ENCODE results near the gene CEP170.

Gene CEP170

GRCh38 chr1:243234978-243235647 is 20.0 kb downstream of the CEP170 start:
- TF ChIP-seq EGR1 (IDR thresholded peaks at IDR 0.05) (no peak), MAX (IDR thresholded peaks at IDR 0.05) (no peak), RAD21 (IDR thresholded peaks at IDR 0.05; ENCODE audit: low read depth) (no peak), REST (IDR thresholded peaks at IDR 0.05; ENCODE audit: low read depth) (no peak), ZBTB7A (IDR thresholded peaks at IDR 0.05; ENCODE audit: low read depth) (no peak)

GRCh38 chr1:243233908-243234307 is 21.2 kb downstream of the CEP170 start:
- TF ChIP-seq CEBPB (IDR thresholded peaks at IDR 0.05) = no peak
- no peak for TF ChIP-seq MAX (IDR thresholded peaks at IDR 0.05)
- TF ChIP-seq TCF12 (IDR thresholded peaks at IDR 0.05; ENCODE audit: low read depth) = no peak
- TF ChIP-seq EGR1 (IDR thresholded peaks at IDR 0.05) = no peak
- no peak for TF ChIP-seq YY1 (IDR thresholded peaks at IDR 0.05; ENCODE audit: low read depth)

- TF ChIP-seq EGR1 (IDR thresholded peaks at IDR 0.05) = no peak
- no peak for TF ChIP-seq REST (IDR thresholded peaks at IDR 0.05; ENCODE audit: low read depth)
- TF ChIP-seq MAX (IDR thresholded peaks at IDR 0.05) = no peak
- TF ChIP-seq EP300 (IDR thresholded peaks at IDR 0.05; ENCODE audit: borderline replicate concordance) = no peak
- TF ChIP-seq RAD21 (IDR thresholded peaks at IDR 0.05; ENCODE audit: low read depth) = no peak
- no peak for TF ChIP-seq YY1 (IDR thresholded peaks at IDR 0.05; ENCODE audit: low read depth)
- no peak for TF ChIP-seq TEAD4 (IDR thresholded peaks at IDR 0.05)
- TF ChIP-seq ZBTB7A (IDR thresholded peaks at IDR 0.05; ENCODE audit: low read depth) = no peak
- TF ChIP-seq TAF1 (IDR thresholded peaks at IDR 0.05; ENCODE audit: low read depth) = no peak
- TF ChIP-seq TCF12 (IDR thresholded peaks at IDR 0.05; ENCODE audit: low read depth) = no peak
- no peak for TF ChIP-seq USF1 (IDR thresholded peaks at IDR 0.05)
- TF ChIP-seq FOXM1 (IDR thresholded peaks at IDR 0.05; ENCODE audit: borderline replicate concordance, low read depth) = no peak
- TF ChIP-seq CEBPB (IDR thresholded peaks at IDR 0.05) = no peak
- TF ChIP-seq NFIC (IDR thresholded peaks at IDR 0.05) = no peak
- TF ChIP-seq CREB1 (IDR thresholded peaks at IDR 0.05; ENCODE audit: low read depth) = no peak
Measured at GRCh38 chr1:243230914-243231313, 24.2 kb downstream of the CEP170 start.

GRCh38 chr1:243229526-243229925 is 25.6 kb downstream of the CEP170 start:
- no peak for TF ChIP-seq CREB1 (IDR thresholded peaks at IDR 0.05; ENCODE audit: low read depth)
- no peak for TF ChIP-seq USF1 (IDR thresholded peaks at IDR 0.05)
- no peak for TF ChIP-seq TCF12 (IDR thresholded peaks at IDR 0.05; ENCODE audit: low read depth)
- TF ChIP-seq EP300 (IDR thresholded peaks at IDR 0.05; ENCODE audit: borderline replicate concordance) = no peak
- TF ChIP-seq REST (IDR thresholded peaks at IDR 0.05; ENCODE audit: low read depth) = no peak
- TF ChIP-seq TEAD4 (IDR thresholded peaks at IDR 0.05) = no peak
- no peak for TF ChIP-seq TAF1 (IDR thresholded peaks at IDR 0.05; ENCODE audit: low read depth)
- TF ChIP-seq RAD21 (IDR thresholded peaks at IDR 0.05; ENCODE audit: low read depth) = no peak
- no peak for TF ChIP-seq FOXM1 (IDR thresholded peaks at IDR 0.05; ENCODE audit: borderline replicate concordance, low read depth)

GRCh38 chr1:243227622-243228021 is 27.5 kb downstream of the CEP170 start:
- TF ChIP-seq CEBPB (IDR thresholded peaks at IDR 0.05) = no peak
- TF ChIP-seq TEAD4 (IDR thresholded peaks at IDR 0.05) = no peak
- TF ChIP-seq RAD21 (IDR thresholded peaks at IDR 0.05; ENCODE audit: low read depth) = no peak

Data from Ishikawa (cell line).